ENCODE data around the gene PLAAT4. TPM values are rescaled to one million over a fixed set of nuclear protein-coding genes. Genes with fewer than 3 reads are reported as not detected.

The PLAAT4 gene
- total RNA-seq, 1 donor from 2014 or later, result not detected

- peak; percentile 63 for DNase-seq
- Mint-ChIP-seq H3K4me1 (ENCODE audit: low read depth, unreplicated experiment) (peaks cover 25% of the 10 kb centered on the region), H3K4me3 (ENCODE audit: unreplicated experiment) (no peak overlapping the region), H3K36me3 (ENCODE audit: unreplicated experiment) (no peaks in the 10 kb centered on the region), H3K27me3 (ENCODE audit: unreplicated experiment) (peaks cover 12% of the 10 kb centered on the region), H3K27ac (ENCODE audit: unreplicated experiment) (no peak overlapping the region), H3K9me3 (ENCODE audit: unreplicated experiment) (peaks cover 3% of the 10 kb centered on the region)
- no peak for TF ChIP-seq CTCF (IDR thresholded peaks at IDR 0.05; ENCODE audit: partially characterized antibody, unreplicated experiment)
Observed at GRCh38 chr11:63510360-63511047, 26.1 kb upstream of the PLAAT4 start.

- Mint-ChIP-seq H3K4me1 (ENCODE audit: low read depth, unreplicated experiment) (peaks cover 23% of the 10 kb centered on the region), H3K36me3 (ENCODE audit: unreplicated experiment) (no peaks in the 10 kb centered on the region), H3K27ac (ENCODE audit: unreplicated experiment) (no peak overlapping the region), H3K27me3 (ENCODE audit: unreplicated experiment) (peaks cover 12% of the 10 kb centered on the region), H3K9me3 (ENCODE audit: unreplicated experiment) (peaks cover 3% of the 10 kb centered on the region), H3K4me3 (ENCODE audit: unreplicated experiment) (no peak overlapping the region)
- DNase-seq, result no peak
- TF ChIP-seq CTCF (IDR thresholded peaks at IDR 0.05; ENCODE audit: partially characterized antibody, unreplicated experiment), result no peak
Observed at GRCh38 chr11:63511048-63511748, 25.4 kb upstream of the PLAAT4 start.

- DNase-seq, result no peak
- TF ChIP-seq CTCF (IDR thresholded peaks at IDR 0.05; ENCODE audit: partially characterized antibody, unreplicated experiment), result no peak
- H3K27ac Mint-ChIP-seq (ENCODE audit: unreplicated experiment), result no peak overlapping the region
- H3K36me3 Mint-ChIP-seq (ENCODE audit: unreplicated experiment), result no peaks in the 10 kb centered on the region
- no peaks in the 10 kb centered on the region for H3K9me3 Mint-ChIP-seq (ENCODE audit: unreplicated experiment)
- peaks cover 10% of the 10 kb centered on the region for H3K4me1 Mint-ChIP-seq (ENCODE audit: low read depth, unreplicated experiment)
- H3K4me3 Mint-ChIP-seq (ENCODE audit: unreplicated experiment), result no peak overlapping the region
- peaks cover 9% of the 10 kb centered on the region for H3K27me3 Mint-ChIP-seq (ENCODE audit: unreplicated experiment)
Observed at GRCh38 chr11:63512816-63513215, 23.8 kb upstream of the PLAAT4 start.

GRCh38 chr11:63516109-63516508, 20.5 kb upstream of the PLAAT4 start:
- Mint-ChIP-seq H3K27ac (ENCODE audit: unreplicated experiment) (no peak overlapping the region), H3K27me3 (ENCODE audit: unreplicated experiment) (peaks cover 9% of the 10 kb centered on the region), H3K4me1 (ENCODE audit: low read depth, unreplicated experiment) (peaks cover 2% of the 10 kb centered on the region), H3K36me3 (ENCODE audit: unreplicated experiment) (no peaks in the 10 kb centered on the region), H3K9me3 (ENCODE audit: unreplicated experiment) (no peaks in the 10 kb centered on the region), H3K4me3 (ENCODE audit: unreplicated experiment) (no peak overlapping the region)
- no peak for TF ChIP-seq CTCF (IDR thresholded peaks at IDR 0.05; ENCODE audit: partially characterized antibody, unreplicated experiment)
- no peak for DNase-seq

- DNase-seq, result no peak
- Mint-ChIP-seq H3K36me3 (ENCODE audit: unreplicated experiment) (peaks cover 4% of the 10 kb centered on the region), H3K4me1 (ENCODE audit: low read depth, unreplicated experiment) (no peaks in the 10 kb centered on the region)
Observed at GRCh38 chr11:63517156-63517555, 19.5 kb upstream of the PLAAT4 start.

More at GRCh38 chr11:63517156-63517555, 19.5 kb upstream of the PLAAT4 start:
- peaks cover 4% of the 10 kb centered on the region for H3K27me3 Mint-ChIP-seq (ENCODE audit: unreplicated experiment)
- no peaks in the 10 kb centered on the region for H3K9me3 Mint-ChIP-seq (ENCODE audit: unreplicated experiment)
- H3K4me3 Mint-ChIP-seq (ENCODE audit: unreplicated experiment), result no peak overlapping the region
- TF ChIP-seq CTCF (IDR thresholded peaks at IDR 0.05; ENCODE audit: partially characterized antibody, unreplicated experiment), result no peak
- no peak overlapping the region for H3K27ac Mint-ChIP-seq (ENCODE audit: unreplicated experiment)

Data from glutamatergic neuron (in vitro differentiated cells).